HG03442 (cell line): ENCODE measurements around the gene FOXP4.

Source experiments
- ATAC-seq: cut with Tn5 transposase; IDR thresholded peaks from one replicate; pipeline ENCODE4 v1.9.1; 2021; ENCODE audit warnings: mild to moderate bottlenecking, moderate library complexity; ENCODE audit not compliant: unreplicated experiment

The FOXP4 gene

GRCh38 chr6:41546866-41547798 lies 951 bp downstream of the FOXP4 start:
- ATAC-seq: peak; percentile 5

- no peak for ATAC-seq
These were observed 1.6 kb downstream of the FOXP4 start for GRCh38 chr6:41547799-41548097.

GRCh38 chr6:41548098-41548840 lies 2.1 kb downstream of the FOXP4 start:
- no peak for ATAC-seq

- ATAC-seq: no peak
These were observed 2.9 kb downstream of the FOXP4 start for GRCh38 chr6:41548841-41549642.

GRCh38 chr6:41549673-41550072 lies 3.5 kb downstream of the FOXP4 start:
- ATAC-seq: no peak

GRCh38 chr6:41551086-41551700 lies 5.0 kb downstream of the FOXP4 start:
- ATAC-seq: no peak

- no peak for ATAC-seq
These were observed 5.7 kb downstream of the FOXP4 start for GRCh38 chr6:41551857-41552256.

GRCh38 chr6:41552723-41553122 lies 6.5 kb downstream of the FOXP4 start:
- no peak for ATAC-seq

GRCh38 chr6:41553405-41553999 lies 7.3 kb downstream of the FOXP4 start:
- no peak for ATAC-seq

GRCh38 chr6:41555326-41556300 lies 9.4 kb downstream of the FOXP4 start:
- no peak for ATAC-seq

- ATAC-seq: no peak
These were observed 11.2 kb downstream of the FOXP4 start for GRCh38 chr6:41557335-41557734.

- no peak for ATAC-seq
These were observed 12.0 kb downstream of the FOXP4 start for GRCh38 chr6:41558033-41558807.

GRCh38 chr6:41559655-41560427 lies 13.7 kb downstream of the FOXP4 start:
- ATAC-seq: no peak

GRCh38 chr6:41560431-41561192 lies 14.4 kb downstream of the FOXP4 start:
- peak; percentile 64 for ATAC-seq

GRCh38 chr6:41561416-41561815 lies 15.2 kb downstream of the FOXP4 start:
- ATAC-seq: no peak

- ATAC-seq: no peak
These were observed 16.0 kb downstream of the FOXP4 start for GRCh38 chr6:41561931-41562911.
